Activated CD4-positive, alpha-beta T cell treated with anti-CD3 and anti-CD28 coated beads, Interleukin-2, Interleukin-4, amounts not matched to agents 100 ng/mL and 50 ng/mL, durations not matched to agents 16 hours and 8 hours (primary cell): ENCODE data around the gene TRMT10C.
"Not testable (repeated sequence)": the region's sequence is repeated elsewhere in the genome, so short reads cannot be mapped to it uniquely, and the experiment has no call there.

ENCODE experiments used
- DNase-seq: peaks from one replicate; pipeline ENCODE4 v3.0.0-alpha.2; 2020; ENCODE audit warnings: low spot score

Gene TRMT10C

DNA sequence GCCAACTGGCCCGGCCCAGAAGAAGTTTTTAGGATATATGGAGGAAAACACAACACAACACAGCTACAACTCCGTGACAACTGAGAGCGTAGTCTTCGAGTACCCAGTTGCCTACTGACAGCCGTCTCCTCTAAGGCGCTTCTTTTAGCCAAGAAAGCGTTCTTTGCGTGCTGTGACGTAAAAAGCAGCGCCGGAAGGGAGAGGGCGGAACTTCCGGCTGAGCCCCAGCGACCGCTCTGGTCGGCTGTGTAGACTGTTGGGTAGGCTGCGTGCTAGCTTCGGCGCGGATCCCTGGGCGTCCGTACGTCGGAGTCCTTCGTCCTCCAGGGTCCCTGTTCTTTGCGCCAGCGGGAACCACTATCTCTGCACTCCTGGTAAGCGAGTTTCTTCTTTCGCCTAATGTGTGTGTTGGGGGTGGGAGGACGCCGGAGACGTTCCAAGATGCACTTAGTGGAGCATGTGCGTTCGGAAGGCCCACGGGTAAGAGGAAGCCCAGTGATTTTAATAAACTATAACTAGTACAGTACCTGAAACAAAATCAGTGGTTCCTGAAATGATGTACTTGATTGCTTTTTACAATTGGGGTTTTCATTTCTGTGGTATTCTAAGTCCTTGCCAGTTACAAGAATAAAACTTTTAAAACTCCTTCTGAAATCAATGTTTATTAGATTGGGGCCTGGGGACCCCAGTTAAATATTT is at the start of gene TRMT10C:
TSS of gene TRMT10C (plus strand) at position 239 of the 699 bp plus-strand sequence. CDS start 2,914 bp downstream, outside the sequence.
- DNase-seq: peak; percentile 94

DNA sequence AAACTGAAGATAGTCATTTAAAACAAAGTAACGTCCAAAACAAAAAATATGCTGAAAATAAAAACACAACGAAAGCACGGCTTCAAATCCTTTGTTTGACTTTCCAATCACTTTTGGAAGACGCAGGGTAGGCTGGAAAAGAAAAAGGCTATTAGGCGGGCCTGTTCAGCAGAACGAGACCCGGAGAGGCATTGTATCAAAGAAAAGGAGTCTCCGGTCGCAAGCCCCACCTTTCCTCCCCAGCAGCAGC is 49.3 kb upstream of the TRMT10C start:
- DNase-seq: peak; percentile 9

- DNase-seq: peak; percentile 71
Measured at GRCh38 chr3:101512646-101513418, 48.8 kb upstream of the TRMT10C start, which contains the start of gene SENP7. Gene SENP7, minus strand, starts transcription at chr3:101513212. Its CDS starts 82 bp downstream, at chr3:101513130.

- DNase-seq: no peak
Measured at GRCh38 chr3:101513419-101513986, 48.2 kb upstream of the TRMT10C start.

- DNase-seq: peak; percentile 93
Measured at GRCh38 chr3:101518421-101518871, 43.2 kb upstream of the TRMT10C start.

DNA sequence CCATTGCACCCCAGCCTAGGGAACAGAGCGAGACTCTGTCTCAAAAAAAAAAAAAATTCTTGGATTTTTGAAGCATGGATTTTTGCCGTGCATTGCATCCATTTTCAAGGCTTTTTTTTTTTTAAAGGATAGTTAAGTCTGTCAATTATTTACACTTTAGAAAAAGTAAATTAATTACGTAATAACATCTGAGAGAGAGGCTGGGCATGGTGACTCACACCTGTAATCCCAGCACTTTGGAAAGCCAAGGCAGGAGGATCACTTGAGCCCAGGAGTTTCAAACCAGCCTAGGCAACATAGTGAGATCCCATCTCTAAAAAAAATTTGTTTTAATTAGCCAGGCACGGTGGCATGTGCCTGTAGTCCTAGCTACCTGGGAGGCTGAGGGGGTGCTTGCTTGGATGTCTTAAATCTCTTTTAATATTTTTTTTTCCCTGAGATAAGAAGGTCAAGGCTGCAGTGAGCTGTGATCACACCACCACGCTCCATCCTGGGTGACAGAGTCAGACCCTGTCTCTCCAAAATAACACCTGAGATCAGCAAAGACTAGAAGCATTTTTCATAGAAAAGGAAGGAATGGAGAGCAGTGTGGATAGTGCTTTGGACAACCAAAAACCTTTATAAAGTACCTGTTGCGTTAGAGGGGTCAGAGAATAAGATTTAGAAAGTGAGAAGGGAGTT is 41.8 kb upstream of the TRMT10C start:
- DNase-seq: no peak

- peak; percentile 11 for DNase-seq
Measured at GRCh38 chr3:101521211-101521701, 40.4 kb upstream of the TRMT10C start.

GRCh38 chr3:101527441-101527840 is 34.2 kb upstream of the TRMT10C start:
- DNase-seq: no peak

GRCh38 chr3:101527906-101528305 is 33.8 kb upstream of the TRMT10C start:
- DNase-seq: no peak

DNA sequence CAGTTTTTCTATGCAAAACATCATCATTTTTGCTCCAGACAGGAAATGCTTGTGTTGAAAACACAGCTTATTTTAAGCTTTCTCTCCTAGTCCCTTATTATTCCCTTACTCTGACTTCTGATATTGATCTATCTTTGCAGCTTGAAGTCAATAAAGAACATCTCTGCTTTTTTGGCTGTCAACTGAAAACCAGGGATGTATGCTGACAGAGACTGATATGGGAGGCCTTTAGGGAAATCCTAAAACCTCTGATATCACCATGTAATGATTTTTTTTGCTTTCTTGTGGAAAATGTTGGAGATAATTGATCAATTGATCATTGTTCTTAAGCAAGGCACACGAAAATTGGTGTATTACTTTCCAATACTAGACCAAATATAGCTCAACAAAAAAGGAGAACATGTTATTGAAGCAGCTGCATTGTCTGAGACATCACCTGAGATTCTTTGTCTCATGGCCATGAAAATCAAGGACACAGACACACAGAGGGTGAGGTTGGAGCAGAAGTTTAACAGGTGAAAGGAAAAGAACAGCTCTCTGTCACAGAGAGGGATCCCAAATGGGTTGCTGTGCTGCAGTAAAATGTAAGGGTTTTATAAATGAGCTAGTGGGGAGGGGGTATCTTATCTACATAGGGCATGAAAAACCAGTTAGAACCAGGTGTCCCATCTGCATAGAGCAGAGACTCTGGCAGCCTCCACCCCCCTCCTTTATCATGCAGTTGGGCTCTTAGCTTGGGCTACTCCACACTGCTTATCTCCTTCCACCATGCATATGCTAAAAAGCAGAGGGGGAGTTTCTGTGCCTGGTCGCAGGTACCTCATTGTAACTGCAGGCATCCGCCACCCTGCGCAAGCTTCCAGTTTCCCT is 31.6 kb upstream of the TRMT10C start:
- no peak for DNase-seq

DNA sequence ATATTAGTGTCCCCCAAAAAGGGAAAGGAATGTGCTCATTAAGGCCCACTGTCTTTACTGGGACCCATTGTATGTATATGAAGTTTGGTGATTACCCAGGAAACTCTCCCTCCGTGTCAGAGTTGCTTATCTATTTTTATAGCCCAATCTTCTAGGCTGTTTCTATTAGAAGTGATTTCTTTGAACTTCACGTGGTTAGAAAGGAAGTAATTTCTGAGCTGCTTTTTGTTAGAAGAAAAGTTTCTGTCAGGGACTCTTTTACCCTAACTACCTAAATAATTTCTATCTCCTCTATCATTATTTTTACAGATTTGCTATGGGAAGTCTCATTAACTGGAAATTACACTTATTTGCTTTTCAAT is 31.0 kb upstream of the TRMT10C start:
- no peak for DNase-seq

DNA sequence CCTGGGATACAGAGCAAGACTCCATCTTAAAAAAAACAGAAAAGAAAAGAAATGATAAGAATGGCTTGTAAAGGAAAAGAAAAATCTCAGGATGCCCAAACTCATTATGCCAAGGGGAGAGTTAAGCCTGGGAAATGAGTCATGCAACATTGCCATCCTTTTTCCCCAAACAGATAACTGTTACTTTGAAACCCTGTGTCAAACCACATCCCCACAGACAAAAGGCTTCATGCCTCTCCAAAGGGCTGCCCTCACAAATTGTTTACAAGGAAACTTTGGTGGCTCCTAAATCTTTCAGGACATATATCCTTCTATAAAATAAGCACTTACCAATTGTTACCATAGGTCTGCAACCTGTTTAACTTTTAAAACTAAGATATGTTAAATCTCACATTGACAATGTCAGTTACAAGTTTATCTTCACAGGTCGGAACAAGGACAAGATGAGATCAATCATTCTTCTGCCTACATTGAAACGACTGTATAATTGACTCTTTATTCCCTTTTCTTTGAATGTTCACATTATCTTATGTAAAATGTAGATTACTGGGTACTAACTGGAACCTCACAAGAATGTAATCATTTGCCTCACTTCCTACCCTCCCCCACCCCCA is 30.1 kb upstream of the TRMT10C start:
- DNase-seq: peak; percentile 38

DNA sequence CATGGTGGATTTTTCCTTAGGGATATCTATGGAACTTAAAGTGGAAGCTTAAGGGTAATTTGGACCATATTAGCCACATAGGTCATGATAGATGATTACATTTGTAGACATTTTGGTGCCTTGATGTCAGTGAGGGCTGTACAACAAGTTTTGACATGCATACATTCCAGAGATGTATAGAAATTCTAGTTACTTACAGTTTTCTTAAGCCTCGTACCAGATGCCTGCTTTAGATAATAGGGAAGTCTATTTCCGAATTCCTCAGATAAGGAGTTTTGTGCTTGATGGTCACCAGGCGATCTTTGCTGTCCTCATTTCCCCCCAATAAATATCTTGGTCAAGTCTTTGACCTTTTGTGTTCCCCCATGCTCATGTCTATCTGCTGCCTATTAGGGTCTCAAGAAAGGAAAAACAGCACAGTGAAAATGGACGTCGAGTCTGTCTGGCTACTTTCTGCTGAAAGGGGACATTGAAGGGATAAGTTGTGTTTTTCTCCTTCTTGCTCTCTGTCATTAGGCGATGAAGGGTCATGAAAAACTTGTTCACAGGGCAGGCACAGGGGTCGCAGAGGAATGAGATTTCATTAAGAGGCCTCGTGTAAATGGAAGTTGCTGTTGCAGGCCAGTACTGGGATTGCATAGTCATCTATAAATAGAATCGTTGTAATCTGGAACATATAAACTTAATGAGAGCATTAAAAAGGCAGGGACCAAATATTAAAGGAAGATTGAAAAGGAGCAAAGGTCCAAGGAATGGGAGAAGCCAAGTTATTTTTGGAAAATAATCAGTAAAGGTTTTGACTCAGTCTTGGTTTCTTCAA is 28.7 kb upstream of the TRMT10C start:
- no peak for DNase-seq

DNA sequence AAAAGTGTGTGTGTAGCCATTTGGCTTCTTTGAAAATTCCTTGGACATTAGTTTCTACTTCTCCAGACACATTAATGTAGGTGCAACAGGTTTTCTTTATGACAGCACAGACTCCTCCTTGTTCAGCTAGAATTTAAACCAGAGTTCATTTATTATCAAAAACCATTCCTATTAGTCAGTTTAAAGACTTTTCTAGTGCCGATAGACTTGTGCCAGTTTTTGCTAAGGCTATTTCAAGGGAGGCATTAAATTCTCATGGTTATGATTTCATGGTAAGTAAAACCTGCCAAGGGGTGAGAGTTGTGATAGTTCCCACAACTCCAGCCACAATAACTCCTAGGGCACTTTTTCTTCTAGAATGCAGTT is 28.1 kb upstream of the TRMT10C start:
- DNase-seq: no peak

DNA sequence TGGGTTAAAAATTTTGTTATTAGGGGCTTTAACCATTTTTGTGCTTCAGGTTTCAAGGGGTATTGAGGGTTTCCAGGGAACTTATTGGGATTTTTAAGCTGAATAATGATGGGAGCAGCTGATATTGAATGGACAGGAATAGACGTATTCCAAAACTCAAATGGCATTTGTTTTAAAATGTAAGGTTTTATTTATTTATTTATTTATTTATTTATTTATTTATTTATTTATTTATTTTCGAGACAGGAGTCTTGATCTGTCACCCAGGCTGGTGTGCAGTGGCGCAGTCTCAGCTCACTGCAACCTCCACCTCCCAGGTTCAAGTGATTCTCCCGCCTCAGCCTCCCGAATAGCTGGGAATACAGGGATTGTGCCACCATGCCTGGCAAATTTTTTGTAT is 26.4 kb upstream of the TRMT10C start:
- no peak for DNase-seq

DNA sequence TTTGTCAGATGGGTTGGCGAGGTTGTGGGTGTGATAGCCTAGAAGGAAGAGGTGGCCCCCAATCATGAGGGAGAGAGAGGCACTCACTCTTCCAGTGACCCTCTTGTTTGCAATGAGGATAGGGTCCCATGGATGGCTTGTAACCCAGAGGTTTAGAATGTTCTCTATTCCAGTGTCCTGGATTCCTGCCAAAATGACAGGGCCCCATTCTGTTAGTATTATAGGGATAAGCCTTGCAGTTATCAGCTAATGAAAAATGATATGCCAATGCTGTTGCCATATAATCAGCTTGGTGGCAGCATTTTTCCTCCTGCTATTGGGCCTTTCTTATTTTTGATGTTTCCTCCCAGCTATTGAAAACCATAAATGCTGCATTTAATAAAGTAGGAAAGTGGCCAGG is 25.4 kb upstream of the TRMT10C start:
- no peak for DNase-seq

DNA sequence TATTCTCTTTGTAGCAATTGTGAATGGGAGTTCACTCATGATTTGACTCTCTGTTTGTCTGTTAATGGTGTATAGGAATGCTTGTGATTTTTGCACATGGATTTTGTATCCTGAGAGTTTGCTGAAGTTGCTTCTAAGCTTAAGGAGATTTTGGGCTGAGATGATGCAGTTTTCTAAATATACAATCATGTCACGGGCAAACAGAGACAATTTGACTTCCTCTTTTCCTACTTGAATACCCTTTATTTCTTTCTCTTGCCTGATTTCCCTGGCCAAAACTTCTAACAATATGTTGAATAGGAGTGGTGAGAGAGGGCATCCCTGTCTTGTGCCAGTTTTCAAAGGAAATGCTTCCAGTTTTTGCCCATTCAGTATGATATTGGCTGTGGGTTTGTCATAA is 24.7 kb upstream of the TRMT10C start:
- not testable (repeated sequence) for DNase-seq

GRCh38 chr3:101542957-101543356 is 18.7 kb upstream of the TRMT10C start:
- DNase-seq: peak; percentile 57

DNA sequence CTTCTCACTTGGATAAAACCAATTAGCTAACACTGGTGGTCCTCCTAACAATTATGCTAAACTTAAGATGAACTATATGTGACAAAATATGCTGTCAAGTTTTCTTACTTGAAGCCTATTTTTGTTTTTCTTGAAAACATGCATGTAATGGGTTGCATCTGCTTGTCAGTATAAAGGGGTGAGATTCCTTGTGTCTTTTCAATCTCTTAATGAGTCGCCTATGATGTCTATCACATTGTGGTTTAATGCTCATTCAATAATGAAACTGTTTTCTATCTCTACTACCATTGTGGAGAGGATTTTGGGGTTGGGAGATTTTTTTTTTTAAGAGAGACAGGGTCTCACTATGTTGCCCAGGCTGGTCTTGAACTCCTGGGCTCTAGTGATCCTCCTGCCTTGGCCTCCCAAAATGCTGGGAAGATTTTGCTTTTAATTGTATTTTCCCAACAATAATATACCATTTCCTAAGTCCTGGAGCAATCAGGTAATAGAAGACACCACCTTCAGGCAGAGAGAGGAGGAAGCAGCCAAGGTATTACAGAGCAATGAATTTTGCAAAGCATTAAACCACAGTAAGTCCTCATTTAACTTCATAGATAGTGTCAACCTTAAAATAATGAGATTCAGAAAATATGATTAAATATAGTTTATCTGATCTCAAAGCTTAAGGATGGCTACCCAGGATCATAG is 17.4 kb upstream of the TRMT10C start:
- DNase-seq: peak; percentile 17
